ENCODE measurements around the gene SIRT6.
"Not testable (repeated sequence)": the region's sequence is repeated elsewhere in the genome, so short reads cannot be mapped to it uniquely, and the experiment has no call there.

GRCh38 chr19:4231521-4231920 is 49.2 kb upstream of the SIRT6 start:
- TF ChIP-seq ARNT, FOXA1 (IDR thresholded peaks at IDR 0.05): not testable (repeated sequence)

Measured in HEK293T (cell line).